SIG-M5 treated with dmso at 0.1 percent for 504 hours (cell line): ENCODE data around the gene SDC1.
"Not testable (repeated sequence)": the region's sequence is repeated elsewhere in the genome, so short reads cannot be mapped to it uniquely, and the experiment has no call there.

ENCODE experiments used
- DNase-seq: peaks from one replicate; lab custom pipeline; 2025; ENCODE audit not compliant: unreplicated experiment; lab: John Stamatoyannopoulos, UW

Gene SDC1

DNA sequence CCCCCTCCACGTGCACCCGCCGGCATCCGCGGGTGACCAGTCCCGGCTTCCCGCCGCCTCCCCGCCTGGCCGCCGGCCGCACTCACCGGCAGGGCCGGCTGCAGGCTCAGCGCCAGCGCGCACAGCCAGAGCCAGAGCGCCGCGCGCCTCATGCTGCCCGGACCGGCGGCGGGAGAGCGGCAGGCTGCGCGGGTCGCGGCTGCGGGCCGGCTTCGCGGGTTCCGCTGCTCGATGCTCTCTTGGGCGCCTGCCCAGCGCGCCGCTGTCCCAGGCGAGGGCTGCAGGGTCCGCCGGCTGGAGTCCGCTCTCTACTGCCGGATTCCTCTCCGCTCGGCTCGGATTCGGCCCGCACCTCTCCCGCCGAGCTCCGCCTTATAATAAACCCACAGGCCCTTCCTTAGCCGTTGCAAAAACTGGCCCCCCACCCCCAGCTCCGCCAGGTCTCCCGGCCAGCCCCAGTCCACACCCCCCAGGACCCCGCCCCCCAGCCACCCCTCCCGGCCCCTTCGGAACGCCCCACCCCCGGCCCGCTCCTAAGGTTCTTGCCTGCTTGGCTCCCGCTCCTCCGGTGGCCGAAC is at the start of gene SDC1:
Gene SDC1 (minus strand): TSS at position 415 of the 578 bp plus-strand sequence. CDS start 263 bp downstream, at position 152.
- DNase-seq = no peak

DNA sequence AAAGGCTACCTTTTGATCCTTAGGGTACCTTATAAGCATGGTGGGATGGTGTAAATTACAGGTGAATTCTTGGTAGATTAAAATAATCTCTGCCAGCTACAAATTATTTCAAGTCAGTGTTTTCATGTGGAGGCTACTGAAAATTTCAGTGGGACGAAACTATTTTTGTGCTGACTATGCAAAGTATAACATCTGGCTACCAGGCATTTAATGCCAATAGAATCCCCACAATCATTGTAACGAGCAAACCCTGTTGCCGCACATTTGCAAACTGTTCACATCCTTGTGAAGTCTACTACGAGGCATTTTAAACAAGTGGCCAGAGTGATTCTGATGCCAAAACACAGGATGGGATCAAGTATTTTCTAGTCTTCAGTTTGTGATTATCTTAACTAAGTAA is 48.1 kb upstream of the SDC1 start:
- no peak for DNase-seq

- DNase-seq = not testable (repeated sequence)
Observed at GRCh38 chr2:20268317-20268716, 43.4 kb upstream of the SDC1 start.

GRCh38 chr2:20267529-20267928 is 42.6 kb upstream of the SDC1 start:
- DNase-seq = no peak

- no peak for DNase-seq
Observed at GRCh38 chr2:20264629-20265028, 39.7 kb upstream of the SDC1 start.

DNA sequence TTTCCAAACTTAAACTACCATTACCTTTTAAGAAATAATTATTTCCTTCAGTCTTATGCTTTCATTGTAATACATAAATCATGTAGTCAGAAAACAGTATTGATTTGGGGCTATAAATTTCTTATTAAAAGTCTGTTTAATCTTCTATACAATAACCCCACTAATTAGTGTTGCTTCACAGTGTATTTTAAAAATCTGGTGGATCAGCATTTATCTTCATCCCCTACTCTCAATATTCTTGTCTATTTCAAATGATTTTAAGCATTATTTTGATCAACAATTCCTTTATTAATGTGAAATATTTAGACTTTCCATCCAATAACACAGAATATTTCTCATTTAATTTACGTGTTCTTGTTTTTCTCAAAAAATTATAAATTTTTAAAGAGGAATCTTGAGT is 32.5 kb upstream of the SDC1 start:
- DNase-seq = no peak

GRCh38 chr2:20254731-20255130 is 29.8 kb upstream of the SDC1 start:
- DNase-seq = no peak

- DNase-seq = no peak
Observed at GRCh38 chr2:20250436-20250835, 25.5 kb upstream of the SDC1 start.

GRCh38 chr2:20249170-20249569 is 24.2 kb upstream of the SDC1 start:
- no peak for DNase-seq

- no peak for DNase-seq
Observed at GRCh38 chr2:20247084-20247483, 22.2 kb upstream of the SDC1 start.

DNA sequence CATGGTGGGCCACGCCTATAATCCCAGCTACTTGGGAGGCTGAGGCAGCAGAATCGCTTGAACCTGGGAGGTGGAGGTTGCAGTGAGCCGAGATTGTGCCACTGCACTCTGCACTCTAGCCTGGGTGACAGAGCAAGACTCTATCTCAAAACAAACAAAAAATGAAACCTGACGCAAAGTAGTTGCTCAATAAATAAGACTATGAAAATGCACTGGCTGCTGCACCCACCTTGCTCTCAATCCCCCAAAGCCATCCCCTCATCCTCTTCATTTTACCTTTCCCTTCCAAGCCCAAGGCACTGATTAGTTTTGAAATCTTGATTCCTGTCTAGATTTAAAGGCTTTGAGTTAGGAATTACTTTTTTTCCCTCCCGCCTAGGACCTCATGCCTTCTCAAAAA is 18.7 kb upstream of the SDC1 start:
- not testable (repeated sequence) for DNase-seq

DNA sequence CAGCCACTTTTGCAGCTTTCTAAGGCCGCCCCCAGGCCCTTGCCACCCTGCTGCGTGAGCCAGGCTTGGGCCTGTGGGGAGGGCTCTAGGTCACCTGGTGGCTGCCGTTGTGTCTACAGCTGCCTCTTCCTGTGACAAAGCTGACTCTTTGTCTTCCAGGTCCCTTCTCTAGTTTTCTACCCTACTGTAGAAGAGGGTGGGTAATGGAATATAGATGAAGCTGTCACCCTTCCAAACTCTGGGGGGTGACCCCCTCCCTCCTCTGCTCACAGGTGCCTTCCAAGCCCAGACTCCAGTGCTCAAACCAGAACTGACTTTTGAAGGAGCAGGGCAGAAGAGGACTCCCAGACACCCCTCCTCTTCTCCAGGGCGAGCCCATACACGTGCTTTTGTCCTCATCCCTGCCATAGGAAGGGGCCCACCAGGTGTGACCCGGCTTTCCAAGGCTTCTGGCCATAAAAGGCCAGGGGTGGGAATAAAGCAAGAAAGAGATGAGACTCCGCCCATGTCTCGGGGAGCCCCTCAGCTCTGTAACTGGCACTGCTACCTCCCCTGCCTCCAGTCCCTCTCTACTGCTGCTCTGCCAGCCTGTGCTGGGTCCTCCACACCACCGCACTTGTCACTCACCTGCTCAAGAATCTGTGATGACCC is 17.9 kb upstream of the SDC1 start:
- DNase-seq = no peak

DNA sequence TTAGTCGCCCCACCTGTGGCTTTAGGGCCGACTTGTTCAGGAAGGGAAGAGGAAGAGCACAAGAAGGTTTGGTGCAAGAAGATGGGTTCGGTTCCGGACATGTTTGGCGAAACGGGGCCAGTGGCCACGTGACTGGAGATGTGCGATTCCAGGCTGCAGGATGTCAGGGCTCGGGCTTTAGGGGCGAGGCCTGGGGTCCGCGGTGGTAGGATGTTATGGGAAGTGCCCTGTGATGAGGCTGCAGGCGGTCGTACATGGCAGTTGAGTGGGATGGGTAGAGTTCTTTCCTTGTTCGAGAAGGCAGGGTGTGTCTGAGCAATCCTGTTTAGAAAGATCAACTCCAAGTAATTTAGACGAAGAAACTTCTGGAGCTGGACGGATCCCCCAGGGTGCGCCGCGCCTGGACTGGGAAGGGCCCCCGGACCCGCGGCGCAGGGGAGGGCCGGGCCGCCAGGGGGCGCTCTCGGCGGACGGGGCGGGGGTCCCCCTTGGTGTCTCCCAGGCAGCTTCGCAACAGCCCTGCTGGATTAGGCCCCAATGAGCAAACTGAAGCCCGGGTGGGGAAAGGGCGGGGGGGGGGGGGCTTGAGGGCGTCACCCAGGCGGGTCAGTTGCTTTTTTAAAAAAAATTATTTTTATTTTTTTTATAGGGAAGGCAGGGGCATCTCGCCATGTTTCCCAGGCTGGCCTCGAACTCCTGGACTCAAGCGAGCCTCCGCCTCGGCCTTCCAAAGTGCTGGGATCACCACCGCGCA is 17.2 kb upstream of the SDC1 start:
- no peak for DNase-seq

- not testable (repeated sequence) for DNase-seq
Observed at GRCh38 chr2:20240291-20240690, 15.4 kb upstream of the SDC1 start.

- DNase-seq = no peak
Observed at GRCh38 chr2:20236496-20236895, 11.6 kb upstream of the SDC1 start.

DNA sequence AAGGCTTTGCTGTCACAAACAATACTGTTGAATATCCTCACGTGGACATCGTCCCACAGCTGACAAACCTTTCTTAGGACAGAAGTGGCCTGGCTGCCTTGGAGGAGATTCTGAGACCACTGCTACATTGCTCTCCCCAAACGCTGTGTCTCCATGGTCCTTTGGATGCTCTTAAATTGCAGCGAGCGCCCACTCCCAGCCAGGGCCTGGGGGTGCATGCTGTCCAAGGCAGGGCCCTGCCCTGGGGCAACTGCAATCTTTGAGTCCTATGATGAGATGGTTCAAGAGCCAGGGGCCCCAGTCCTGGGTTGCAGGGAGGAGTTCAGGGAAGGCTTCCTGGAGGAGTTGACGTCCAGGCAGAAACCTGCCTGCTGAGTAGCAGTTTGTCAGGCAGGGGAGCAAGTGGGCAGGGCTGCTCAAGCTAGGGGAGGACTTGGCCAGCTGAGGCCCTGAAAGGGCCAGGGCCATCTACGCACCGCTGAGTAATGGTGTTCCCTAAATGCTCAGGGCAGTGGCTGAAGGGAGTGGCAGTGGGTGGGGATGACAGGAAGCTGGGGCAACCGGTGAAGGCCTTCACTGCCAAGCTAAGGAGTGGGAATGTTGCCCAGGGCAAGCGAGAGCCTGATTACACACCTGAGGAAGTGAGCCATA is 10.8 kb upstream of the SDC1 start:
- DNase-seq = no peak

DNA sequence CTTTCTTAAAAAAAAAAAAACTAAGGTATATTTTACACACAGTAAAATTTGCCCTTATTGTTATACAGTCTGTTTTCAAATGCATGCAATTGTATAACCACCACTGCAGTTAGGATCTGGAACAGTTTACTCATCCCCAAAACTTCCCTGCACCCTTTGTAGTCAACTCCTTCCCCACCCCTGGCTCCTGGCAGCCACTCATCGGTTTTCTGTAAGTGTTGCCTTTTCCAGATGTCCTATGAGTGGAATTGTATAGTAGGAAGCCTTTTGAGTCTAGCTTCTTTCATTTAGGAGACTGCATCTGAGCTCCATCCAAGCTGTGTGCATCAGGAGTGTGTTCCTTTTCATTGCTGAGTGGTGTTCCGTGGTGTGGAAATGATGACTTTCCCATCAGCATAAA is 9.7 kb upstream of the SDC1 start:
- DNase-seq = not testable (repeated sequence)

DNA sequence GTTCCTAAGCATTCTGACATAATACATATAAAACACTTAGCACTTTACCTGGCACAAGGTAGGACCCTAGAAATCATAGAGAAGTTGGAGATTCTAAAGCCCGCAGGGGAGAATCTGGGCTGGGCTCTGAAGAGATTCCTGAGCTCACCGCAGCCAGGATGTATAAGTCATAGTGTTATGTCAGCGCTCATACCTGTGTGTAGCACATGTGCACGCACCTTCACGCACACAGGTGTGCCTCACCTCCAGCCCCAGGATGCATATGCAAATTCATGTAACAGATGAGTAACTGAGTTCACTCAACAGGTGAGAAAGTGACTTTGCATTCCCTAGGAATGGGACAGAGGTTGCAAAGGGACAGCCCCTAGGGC is 7.9 kb upstream of the SDC1 start:
- DNase-seq = peak; percentile 25

GRCh38 chr2:20231598-20232026 is 6.7 kb upstream of the SDC1 start:
- peak; percentile 58 for DNase-seq

DNA sequence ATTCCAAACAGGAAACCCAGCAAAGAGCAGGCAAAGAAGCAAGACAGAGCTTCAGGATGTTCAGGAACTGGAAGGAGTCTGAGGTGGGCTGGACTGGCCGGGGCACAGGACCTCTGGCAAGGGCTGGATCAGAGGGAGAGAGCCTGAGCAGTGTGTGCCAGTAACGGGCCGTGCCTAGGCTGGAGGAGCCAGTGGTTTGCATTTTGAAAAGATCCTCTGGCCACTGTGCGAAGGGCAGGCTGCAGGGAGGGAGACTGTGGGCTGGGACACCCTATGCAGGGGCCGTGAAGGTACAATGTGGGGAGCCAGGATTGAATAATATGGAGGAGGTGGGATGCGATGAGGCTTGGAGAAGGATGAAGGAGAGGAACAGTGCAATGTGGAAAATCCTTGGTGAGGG is 6.2 kb upstream of the SDC1 start:
- DNase-seq = no peak

- DNase-seq = no peak
Observed at GRCh38 chr2:20230114-20230425, 5.1 kb upstream of the SDC1 start.
